Activated naive CD8-positive, alpha-beta T cell treated with anti-CD3 and anti-CD28 coated beads, Interleukin-2, amount 50 U/mL, for 16 hours (primary cell): Measurements from ENCODE around the gene HELZ.

ENCODE experiments used
- DNase-seq: peaks from one replicate; pipeline ENCODE4 v3.0.0-alpha.2; 2020; ENCODE audit warnings: low read depth, low spot score

The HELZ gene

DNA sequence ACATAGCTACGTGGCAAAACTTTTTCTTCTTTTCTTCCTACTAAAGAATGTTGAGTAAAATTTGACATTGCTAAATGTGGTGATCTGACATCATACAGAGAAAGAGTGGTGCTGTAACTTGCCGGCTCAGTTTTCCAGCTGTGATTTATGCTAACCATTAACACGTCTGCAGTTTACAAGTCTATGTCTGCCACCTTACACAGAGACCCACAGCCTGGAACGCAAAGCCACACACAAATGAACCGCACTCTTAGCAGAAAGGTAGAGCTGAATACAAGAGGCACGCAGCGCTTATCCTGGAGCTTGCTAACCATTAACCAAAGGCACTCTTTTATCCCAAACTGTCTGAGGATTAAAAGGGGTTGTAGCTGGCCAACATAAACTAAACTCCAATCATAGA, 168.7 kb downstream of the HELZ start:
- DNase-seq, result no peak

- DNase-seq, result no peak
These were observed 170.2 kb downstream of the HELZ start for GRCh38 chr17:67074781-67075180.

DNA sequence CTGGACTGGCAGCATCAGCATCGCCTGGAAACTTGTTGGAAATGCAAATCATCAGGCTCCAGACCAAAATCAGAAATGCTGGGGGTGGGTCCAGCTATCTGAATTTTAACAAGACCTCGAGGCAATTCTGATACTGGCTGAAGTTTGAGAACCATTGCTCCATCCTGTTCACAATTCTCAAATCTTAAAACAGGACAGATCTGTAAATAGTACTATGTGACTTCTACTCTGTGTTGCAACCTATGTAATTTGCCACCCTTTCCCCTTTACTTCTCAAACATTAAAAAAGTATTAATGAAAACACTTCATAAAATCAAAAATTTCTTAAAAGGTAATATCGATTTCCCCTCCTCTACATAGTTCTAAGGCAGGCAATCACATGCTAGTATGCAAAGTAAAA, 172.1 kb downstream of the HELZ start:
- no peak for DNase-seq

DNA sequence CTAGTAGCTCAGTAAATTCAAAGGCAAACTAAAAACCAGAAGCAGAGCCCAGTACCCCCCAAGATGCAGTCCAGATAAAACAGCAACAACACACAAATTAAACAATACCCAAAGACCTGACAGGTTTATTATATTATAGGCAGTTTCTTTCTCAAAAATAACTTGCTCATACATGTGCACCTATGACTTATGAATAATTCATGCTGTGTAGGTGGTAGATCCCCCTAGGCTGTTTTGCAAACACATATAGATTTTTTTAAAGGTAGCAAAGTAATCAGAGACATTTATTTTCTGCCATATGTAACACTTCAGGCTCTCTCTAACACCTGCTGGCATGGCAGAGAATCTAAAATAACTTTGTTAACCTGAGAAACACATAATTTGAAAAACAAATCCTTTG, 173.4 kb downstream of the HELZ start:
- DNase-seq, result no peak

GRCh38 chr17:67069603-67070136, 175.3 kb downstream of the HELZ start:
- DNase-seq, result no peak

- no peak for DNase-seq
These were observed 176.0 kb downstream of the HELZ start for GRCh38 chr17:67068999-67069398.

- no peak for DNase-seq
These were observed 177.2 kb downstream of the HELZ start for GRCh38 chr17:67067571-67068482.

DNA sequence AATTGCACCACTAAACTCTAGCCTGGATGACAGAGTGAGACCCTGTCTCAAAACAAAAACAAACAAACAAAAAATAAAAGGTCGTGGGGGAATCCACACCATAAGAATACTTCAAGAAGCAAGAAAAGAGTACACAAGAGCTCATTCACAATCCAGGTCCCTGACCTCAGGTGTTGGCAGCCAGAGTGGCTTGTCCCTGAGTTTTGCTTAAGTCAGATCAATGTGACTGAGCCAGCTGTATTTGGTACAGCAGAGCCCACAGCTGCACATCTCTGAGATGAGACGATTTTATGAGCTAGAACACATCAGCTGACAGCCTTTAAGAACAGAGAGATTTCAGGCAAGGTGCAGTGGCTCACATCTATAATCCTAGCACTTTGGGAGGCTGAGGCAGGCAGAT, 178.3 kb downstream of the HELZ start:
- no peak for DNase-seq

GRCh38 chr17:67063141-67063540, 181.9 kb downstream of the HELZ start:
- no peak for DNase-seq

DNA sequence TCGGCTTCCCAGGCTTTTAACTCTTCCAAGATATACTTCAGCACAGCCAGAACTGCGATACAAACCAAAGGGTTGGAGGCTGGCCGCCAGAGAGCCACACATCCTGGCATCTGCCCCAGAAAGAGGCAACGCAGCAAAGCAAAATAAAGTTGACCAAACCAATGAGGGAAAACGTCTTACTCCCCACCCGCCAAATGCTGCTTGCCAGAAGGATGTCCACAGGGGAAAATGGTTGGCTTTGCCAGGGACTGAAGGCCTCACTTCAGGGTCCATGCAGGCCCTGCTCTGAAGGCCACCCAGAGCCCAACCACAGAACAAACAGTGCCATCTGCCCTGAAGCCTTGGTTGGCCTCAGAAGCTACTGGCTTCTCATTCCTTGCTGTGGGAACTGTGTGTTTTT, 185.6 kb downstream of the HELZ start:
- no peak for DNase-seq

- DNase-seq, result no peak
These were observed 187.0 kb downstream of the HELZ start for GRCh38 chr17:67058036-67058435.

DNA sequence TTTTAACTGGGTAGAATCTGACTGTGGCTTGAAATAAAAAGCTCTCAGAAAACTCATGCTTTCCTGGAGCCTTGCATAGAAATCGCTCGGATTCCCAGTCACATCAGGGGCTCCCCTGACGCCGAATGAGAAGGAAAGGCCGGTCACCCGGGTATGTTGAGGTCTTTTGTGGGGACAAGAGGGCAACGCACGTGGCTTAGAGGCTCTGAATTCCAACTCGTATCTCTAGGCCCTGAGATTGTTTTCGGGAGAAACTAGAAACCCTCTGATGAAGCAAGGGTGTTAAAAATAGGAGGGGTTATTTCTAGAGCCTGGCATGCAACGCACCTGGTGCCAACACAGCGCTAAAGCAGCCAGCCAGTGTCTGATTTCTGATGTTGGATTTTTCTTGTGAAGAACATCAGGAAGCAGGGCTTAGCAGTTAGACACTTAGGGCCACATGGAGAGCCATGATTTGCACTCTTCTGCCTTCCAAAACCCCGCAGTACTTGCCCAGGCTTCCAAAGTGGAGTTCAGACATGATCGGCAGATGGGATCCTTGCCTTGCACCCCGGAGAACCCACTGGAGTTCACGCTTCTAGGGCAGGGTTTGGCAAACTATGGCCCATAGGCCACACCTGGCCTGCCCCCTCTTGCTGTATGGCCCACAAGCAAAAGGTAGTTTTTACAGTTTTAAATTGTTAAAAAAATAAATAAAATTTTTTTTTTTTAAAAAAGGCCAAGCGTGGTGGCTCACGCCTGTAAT, 188.1 kb downstream of the HELZ start:
- DNase-seq, result no peak

- DNase-seq, result no peak
These were observed 188.9 kb downstream of the HELZ start for GRCh38 chr17:67055811-67056745.

DNA sequence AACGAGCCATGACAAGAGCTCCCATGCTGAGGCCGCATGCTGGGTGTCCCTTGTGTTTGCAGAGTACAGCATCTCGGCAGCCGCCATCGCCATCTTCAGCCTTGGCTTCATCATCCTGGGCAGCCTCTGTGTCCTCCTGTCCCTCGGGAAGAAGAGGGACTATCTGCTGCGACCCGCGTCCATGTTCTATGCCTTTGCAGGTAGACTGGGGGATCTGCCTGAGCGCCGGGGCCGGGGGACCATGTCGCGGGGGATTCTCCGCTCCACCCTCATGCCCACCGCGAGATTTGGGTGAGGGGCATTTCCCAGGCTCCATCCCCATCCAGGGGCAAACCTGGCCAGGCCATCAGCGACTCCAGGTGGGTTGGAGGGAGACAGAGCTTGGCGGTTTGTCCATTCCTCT, 190.0 kb downstream of the HELZ start:
- no peak for DNase-seq

DNA sequence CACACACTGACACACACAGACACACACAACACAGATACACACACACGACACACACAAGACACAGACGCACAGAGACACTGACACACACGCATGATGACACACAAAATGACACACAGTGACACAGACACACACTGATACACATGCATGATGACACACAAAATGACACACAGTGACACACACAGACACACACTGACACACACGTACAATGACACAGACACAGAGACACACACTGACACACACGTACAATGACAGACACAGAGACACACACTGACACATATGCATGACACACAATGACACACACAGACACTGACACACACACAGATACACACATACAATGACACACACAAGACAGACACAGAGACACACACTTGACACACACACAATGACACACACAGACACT, 190.4 kb downstream of the HELZ start:
- DNase-seq, result no peak

DNA sequence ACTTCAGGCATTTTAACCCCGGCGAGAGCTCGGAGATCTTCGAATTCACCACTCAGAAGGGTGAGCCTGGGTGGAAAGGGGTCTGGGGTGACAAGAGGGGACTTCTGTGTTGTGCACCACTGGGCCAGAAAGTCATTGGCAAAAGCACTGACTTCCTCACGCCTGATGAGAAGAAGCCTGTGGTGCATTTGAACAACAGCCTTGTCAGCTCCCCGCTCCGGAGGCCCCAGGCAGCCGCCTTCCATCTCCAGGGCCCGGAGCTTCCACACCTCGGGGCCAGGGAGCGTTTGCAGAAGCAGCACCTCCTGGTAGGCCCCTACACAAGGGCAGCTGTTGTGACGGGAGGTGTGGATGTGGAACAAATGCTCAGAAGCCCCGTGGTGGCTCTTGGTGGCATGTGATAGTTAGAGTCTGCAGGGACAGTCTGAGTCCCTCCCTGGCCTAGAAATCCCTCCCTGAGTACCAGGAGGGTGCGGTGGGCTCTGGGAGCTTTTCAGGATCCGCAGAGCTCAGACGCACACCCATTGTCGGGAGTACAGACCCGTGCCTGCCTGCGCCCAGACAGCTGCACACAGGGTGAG, 190.9 kb downstream of the HELZ start:
- DNase-seq, result no peak

DNA sequence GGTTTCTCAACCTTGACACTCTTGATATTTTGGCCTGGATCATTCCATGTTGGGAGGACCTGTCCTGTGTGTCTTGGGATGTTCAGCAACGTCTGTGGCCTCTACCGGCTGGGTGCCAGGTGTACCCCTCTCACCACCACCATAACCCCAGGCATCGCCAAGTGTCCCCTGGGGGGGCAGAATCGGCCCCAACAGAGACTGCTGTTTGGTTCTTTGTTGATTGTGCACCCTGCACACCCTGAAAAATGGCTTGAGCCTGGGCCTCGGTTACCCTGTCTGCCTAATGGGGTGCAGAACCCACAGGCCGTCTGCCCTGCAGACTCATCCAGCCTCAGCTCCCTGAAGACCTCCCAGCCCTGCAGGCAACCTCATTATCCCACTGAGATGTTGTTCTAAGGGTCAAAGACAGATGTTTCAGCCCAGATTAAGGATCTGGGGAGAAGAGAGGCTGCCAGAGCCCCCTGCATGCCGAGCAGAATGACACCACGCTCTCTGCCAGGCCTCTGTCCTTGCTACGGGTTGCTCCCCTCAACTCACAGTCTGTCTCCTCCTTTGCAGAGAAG, 191.5 kb downstream of the HELZ start:
- DNase-seq, result no peak

DNA sequence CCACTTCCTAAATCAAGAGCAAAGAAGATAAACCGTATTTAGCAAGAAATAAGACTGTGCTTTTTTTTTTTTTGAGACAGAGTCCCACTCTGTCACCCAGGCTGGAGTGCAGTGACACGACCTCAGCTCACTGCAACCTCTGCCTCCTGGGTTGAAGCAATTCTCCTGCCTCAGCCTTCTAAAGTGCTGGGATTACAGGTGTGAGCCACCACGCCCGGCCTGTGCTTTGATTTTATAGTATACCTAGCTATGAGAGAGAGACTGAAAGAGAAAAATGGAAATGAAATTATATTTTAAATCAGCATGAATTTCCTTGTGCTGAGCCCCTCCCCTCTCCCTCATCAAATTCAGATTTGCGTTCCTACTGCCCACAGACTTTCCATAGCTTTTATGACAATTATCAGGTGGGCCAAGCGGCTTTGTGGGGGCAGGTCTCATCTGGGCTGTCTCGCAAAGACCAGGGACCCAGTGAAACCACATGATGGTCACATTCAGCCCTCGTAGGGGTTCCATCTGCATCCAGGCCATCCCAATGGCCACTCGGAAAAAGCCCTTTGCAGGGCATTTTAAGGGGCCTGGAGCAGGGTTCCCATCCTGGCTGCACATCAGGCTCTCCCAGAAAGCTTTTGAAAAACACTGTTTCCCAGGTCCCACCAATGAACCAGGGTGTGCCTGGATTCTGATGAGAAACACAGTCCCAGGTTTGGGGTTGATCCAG, 192.1 kb downstream of the HELZ start:
- no peak for DNase-seq

GRCh38 chr17:67051837-67052236, 193.2 kb downstream of the HELZ start:
- no peak for DNase-seq

DNA sequence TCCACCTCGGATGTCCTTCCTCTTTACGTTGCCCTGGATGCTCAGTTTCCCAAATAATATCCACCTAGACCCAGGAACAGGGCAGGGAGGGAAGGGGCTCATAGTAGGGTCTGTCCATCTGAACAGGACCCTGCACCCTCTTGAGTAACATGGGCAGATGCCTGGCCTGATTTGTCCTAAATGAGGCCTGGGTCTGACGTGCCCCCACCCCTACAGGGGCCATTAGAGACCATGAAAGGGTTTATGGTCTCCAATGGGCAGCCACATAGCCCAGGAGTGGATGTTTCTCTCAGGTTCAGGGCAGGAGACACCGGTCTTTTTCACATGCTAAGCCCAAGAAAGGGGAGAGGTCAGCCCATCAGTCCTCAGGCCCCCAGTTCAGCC, 193.8 kb downstream of the HELZ start:
- no peak for DNase-seq
